ENCODE measurements around the gene UBE2E1.
A peak's percentile ranks its signal among the peaks of the same experiment; 100 is the strongest.

Gene UBE2E1

DNA sequence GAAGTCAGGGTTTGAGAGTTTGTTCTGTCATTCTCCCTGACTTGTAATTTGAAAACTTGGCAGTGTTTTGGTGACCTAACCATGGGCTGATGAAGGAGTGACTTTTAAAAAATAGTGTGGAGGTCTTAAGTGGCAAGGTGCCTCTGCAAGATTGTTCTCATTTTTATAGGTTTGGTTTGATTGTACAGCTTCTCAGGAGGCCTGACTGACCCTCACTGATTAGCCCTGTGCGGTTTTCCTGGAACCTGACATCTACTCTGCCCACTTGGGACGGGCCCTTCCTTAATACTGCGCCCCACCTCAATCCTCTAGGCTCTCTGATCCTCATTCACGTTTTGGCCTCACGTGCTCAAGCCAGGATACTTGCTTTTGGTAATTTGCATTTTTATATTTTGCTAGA lies 2.8 kb downstream of the UBE2E1 start:
- H4K20me1 ChIP-seq (ENCODE audit: insufficient read depth, low read length, poor library complexity, severe bottlenecking), result peaks cover 66% of the 10 kb centered on the region
- no peaks in the 10 kb centered on the region for H3K9me3 ChIP-seq (ENCODE audit: insufficient read depth, low read depth, low read length)
- peak overlapping the region; percentile 88 for H3K4me3 ChIP-seq (ENCODE audit: low read length, poor library complexity, severe bottlenecking)
- H3K4me1 ChIP-seq (ENCODE audit: insufficient read depth, low read length, poor library complexity, severe bottlenecking), result peaks cover 61% of the 10 kb centered on the region
- no peaks in the 10 kb centered on the region for H3K9me2 ChIP-seq (replicated peaks; ENCODE audit: low read depth, low read length)
- H3K27me3 ChIP-seq (ENCODE audit: insufficient read depth, low read length, poor library complexity, severe bottlenecking), result no peaks in the 10 kb centered on the region
- H3K36me3 ChIP-seq (ENCODE audit: insufficient read depth, low read length), result no peaks in the 10 kb centered on the region
- peaks cover 19% of the 10 kb centered on the region for H3F3A ChIP-seq (ENCODE audit: low read depth)
- peak overlapping the region; percentile 99 for H3K4me2 ChIP-seq (ENCODE audit: low read depth, low read length, poor library complexity, severe bottlenecking)
- no peak overlapping the region for H2AFZ ChIP-seq (ENCODE audit: low read length)
- H3K79me2 ChIP-seq (ENCODE audit: insufficient read depth, low read length), result peaks cover 74% of the 10 kb centered on the region
- TF ChIP-seq, protein P1, sequence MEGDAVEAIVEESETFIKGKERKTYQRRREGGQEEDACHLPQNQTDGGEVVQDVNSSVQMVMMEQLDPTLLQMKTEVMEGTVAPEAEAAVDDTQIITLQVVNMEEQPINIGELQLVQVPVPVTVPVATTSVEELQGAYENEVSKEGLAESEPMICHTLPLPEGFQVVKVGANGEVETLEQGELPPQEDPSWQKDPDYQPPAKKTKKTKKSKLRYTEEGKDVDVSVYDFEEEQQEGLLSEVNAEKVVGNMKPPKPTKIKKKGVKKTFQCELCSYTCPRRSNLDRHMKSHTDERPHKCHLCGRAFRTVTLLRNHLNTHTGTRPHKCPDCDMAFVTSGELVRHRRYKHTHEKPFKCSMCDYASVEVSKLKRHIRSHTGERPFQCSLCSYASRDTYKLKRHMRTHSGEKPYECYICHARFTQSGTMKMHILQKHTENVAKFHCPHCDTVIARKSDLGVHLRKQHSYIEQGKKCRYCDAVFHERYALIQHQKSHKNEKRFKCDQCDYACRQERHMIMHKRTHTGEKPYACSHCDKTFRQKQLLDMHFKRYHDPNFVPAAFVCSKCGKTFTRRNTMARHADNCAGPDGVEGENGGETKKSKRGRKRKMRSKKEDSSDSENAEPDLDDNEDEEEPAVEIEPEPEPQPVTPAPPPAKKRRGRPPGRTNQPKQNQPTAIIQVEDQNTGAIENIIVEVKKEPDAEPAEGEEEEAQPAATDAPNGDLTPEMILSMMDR (conservative IDR thresholded peaks at IDR 0.05; ENCODE audit: low read length), result no peak
- TF ChIP-seq EZH2phosphoT487 (IDR thresholded peaks at IDR 0.05; ENCODE audit: borderline replicate concordance), result no peak
- H3K9ac ChIP-seq (ENCODE audit: low read depth, low read length, poor library complexity, severe bottlenecking), result peak overlapping the region; percentile 95

DNA sequence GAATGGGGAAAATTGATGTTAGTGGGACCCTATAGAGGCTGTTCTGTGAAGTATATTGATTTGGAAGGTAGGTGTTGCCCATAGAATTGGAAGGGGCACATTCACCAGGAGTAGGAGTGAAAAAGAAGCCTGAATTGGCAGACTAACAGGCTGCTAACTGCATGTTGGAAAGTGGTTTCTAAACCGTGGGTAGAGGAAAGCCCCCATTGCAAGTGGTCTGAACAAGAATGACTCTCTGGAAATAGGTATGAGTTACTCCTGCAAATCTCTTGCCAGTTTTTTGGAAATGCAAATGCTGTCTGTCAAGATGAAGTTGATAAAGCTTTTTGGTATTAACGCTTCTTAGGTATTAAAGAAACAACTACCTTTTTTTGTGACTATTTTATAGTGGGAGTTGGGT lies 3.5 kb downstream of the UBE2E1 start:
- peak overlapping the region; percentile 88 for H3K4me3 ChIP-seq (ENCODE audit: low read length, poor library complexity, severe bottlenecking)
- H3K9me2 ChIP-seq (replicated peaks; ENCODE audit: low read depth, low read length), result no peaks in the 10 kb centered on the region
- peaks cover 61% of the 10 kb centered on the region for H3K4me1 ChIP-seq (ENCODE audit: insufficient read depth, low read length, poor library complexity, severe bottlenecking)
- peaks cover 73% of the 10 kb centered on the region for H4K20me1 ChIP-seq (ENCODE audit: insufficient read depth, low read length, poor library complexity, severe bottlenecking)
- no peak for TF ChIP-seq EZH2phosphoT487 (IDR thresholded peaks at IDR 0.05; ENCODE audit: borderline replicate concordance)
- TF ChIP-seq, protein P1 (conservative IDR thresholded peaks at IDR 0.05; ENCODE audit: low read length), result no peak
- no peak overlapping the region for H2AFZ ChIP-seq (ENCODE audit: low read length)
- peak overlapping the region; percentile 95 for H3K9ac ChIP-seq (ENCODE audit: low read depth, low read length, poor library complexity, severe bottlenecking)
- peaks cover 19% of the 10 kb centered on the region for H3F3A ChIP-seq (ENCODE audit: low read depth)
- peak overlapping the region; percentile 99 for H3K4me2 ChIP-seq (ENCODE audit: low read depth, low read length, poor library complexity, severe bottlenecking)
- no peaks in the 10 kb centered on the region for H3K27me3 ChIP-seq (ENCODE audit: insufficient read depth, low read length, poor library complexity, severe bottlenecking)
- no peaks in the 10 kb centered on the region for H3K36me3 ChIP-seq (ENCODE audit: insufficient read depth, low read length)
- H3K9me3 ChIP-seq (ENCODE audit: insufficient read depth, low read depth, low read length), result no peaks in the 10 kb centered on the region
- H3K79me2 ChIP-seq (ENCODE audit: insufficient read depth, low read length), result peaks cover 81% of the 10 kb centered on the region

DNA sequence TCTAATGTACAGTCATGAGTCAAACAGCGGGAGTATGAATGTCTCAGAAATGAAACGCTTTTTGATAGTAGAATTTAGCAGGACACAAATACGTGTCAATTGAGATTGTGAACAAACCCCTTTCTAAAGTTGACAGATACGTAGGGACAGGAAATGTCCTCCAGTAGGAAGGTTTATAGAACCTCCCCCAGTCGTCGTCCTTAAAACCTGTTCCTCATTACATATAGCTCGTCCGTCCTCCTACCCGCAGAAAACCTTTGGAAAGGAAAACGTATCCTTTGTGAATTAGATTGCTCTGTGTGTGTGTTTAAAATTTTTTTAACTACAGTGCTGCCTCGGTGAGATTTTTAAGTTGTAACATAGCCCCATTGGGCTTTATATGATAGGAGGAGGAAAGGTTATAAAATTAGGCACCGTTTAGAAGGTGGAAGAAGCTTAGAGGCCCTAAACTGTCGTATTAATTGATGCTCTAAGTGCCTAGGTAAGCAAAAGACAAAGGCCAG lies 4.1 kb downstream of the UBE2E1 start:
- peak overlapping the region; percentile 95 for H3K9ac ChIP-seq (ENCODE audit: low read depth, low read length, poor library complexity, severe bottlenecking)
- H3K9me2 ChIP-seq (replicated peaks; ENCODE audit: low read depth, low read length), result no peaks in the 10 kb centered on the region
- peak overlapping the region; percentile 88 for H3K4me3 ChIP-seq (ENCODE audit: low read length, poor library complexity, severe bottlenecking)
- H3K4me2 ChIP-seq (ENCODE audit: low read depth, low read length, poor library complexity, severe bottlenecking), result peak overlapping the region; percentile 99
- peaks cover 87% of the 10 kb centered on the region for H3K79me2 ChIP-seq (ENCODE audit: insufficient read depth, low read length)
- peak overlapping the region; percentile 70 for H2AFZ ChIP-seq (ENCODE audit: low read length)
- TF ChIP-seq, protein P1 (conservative IDR thresholded peaks at IDR 0.05; ENCODE audit: low read length), result no peak
- no peak for TF ChIP-seq EZH2phosphoT487 (IDR thresholded peaks at IDR 0.05; ENCODE audit: borderline replicate concordance)
- no peaks in the 10 kb centered on the region for H3K9me3 ChIP-seq (ENCODE audit: insufficient read depth, low read depth, low read length)
- peaks cover 79% of the 10 kb centered on the region for H4K20me1 ChIP-seq (ENCODE audit: insufficient read depth, low read length, poor library complexity, severe bottlenecking)
- peaks cover 65% of the 10 kb centered on the region for H3K4me1 ChIP-seq (ENCODE audit: insufficient read depth, low read length, poor library complexity, severe bottlenecking)
- no peaks in the 10 kb centered on the region for H3K36me3 ChIP-seq (ENCODE audit: insufficient read depth, low read length)
- no peaks in the 10 kb centered on the region for H3K27me3 ChIP-seq (ENCODE audit: insufficient read depth, low read length, poor library complexity, severe bottlenecking)
- H3F3A ChIP-seq (ENCODE audit: low read depth), result peaks cover 19% of the 10 kb centered on the region
